Ramos (cell line): ENCODE measurements around the gene KCNIP4.

ENCODE experiments used
- in situ Hi-C: fragments of 300-500 bp; cut with MboI; formaldehyde crosslinking; loops from one replicate; pipeline ENCODE4 v1.14.3; 2022; ENCODE audit warnings: low sequenced_read_pairs; ENCODE audit not compliant: unreplicated experiment

The KCNIP4 gene

DNA sequence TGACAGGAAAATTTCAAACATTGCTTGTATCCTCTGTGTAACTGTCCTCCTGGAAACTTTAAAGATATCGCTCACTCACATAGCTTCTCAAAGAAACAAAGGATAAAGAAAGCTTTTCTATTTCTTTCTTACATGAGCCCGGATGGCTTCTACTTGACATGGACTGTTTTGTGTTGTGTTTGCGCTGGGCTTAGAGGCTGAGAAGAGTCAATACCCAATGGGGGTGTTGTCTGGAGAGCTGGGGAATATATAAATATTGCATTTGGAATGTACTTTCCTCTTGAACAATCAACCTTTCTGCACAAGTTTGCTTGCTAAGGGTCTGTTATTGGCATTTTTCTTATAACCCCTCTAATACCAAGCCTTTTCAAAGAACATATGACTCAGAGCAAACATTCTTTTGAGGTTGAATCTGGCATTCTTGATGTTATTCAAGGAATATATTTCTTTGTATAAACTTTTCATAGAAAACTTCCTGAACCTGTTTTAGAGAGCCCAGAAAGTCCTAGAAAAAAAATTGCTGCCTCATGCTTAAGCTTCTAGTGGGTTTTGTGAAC is 916.4 kb downstream of the KCNIP4 start:
- in situ Hi-C loops = no loop called here

DNA sequence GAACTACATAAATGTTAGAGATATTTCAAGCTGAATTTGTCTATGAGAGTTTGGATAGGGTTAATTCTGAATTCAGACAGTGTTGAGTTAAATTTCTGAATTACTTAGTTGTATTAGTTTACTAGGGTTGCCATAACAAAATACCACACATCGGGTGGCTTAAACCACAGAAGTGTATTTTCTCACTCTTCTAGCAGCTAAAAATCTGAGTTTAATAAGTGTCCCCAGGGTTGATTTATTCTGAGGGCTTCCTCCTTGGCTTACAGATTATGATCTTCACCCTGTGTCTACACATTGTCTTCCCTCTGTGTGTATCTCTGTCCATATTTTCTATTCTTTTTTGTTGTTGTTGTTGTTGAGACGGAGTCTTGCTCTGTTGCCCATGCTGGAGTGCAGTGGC is 929.8 kb downstream of the KCNIP4 start:
- in situ Hi-C loops = no loop called here

DNA sequence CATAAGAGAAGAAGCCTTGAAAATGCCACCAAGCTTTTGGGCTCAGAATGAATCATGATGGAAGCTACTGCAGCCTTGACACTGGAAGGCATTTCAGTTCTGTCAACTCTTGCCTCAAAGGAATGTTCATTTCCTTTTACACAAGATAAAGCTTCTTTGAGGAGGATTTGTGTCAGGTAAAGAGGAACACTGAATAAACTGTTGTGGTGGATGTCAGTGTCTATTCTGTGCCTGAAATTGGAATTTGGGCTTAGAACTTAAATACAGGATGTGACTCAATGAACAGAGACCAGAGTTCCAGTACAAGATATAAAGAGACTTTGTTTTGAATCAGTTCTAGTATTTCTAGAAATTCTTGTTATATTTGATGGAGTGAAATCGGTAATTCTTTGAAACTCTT is 935.1 kb downstream of the KCNIP4 start:
- in situ Hi-C loops = no loop called here

DNA sequence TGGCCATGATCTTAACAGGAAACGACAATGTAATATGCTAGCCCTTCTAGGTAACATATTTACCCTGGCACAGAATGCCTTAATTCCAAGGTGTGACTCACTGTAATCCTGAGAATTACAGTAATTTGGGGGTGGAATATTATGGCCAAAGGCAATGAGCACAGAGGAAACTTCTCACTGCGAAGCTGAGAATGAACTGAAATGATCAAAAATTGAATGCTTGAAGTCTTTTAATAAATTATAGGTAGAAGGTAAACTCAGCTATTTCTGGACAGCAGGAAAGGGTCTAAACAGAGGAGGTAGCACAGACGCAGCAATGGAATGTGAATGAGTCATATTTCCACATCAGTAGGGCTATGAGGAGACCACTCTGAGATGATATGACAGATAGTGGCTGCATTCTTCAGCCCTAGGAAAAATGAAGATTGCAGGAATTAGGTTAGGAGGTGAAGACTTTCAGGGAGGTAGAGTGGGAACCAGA is 935.7 kb downstream of the KCNIP4 start:
- in situ Hi-C loops = no loop called here

DNA sequence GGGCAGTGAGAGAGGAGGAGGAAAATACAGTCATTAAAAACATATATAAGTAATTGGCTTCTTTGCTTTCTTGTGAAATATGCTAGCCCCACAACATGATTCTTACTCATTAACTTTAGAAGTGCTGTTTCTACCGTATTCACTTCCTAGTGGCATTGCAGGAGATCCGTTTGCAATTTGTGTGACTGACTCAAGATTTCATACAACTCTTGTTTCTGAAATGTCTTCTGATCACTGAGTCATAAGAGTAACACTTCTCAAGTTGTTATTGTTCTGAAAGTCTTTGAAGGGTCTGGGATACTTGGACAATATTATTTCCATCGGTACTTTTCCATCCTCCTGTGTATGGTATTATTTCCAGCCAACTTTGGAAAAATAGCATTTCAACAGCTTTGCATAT is 937.5 kb downstream of the KCNIP4 start:
- in situ Hi-C loops = no loop called here

DNA sequence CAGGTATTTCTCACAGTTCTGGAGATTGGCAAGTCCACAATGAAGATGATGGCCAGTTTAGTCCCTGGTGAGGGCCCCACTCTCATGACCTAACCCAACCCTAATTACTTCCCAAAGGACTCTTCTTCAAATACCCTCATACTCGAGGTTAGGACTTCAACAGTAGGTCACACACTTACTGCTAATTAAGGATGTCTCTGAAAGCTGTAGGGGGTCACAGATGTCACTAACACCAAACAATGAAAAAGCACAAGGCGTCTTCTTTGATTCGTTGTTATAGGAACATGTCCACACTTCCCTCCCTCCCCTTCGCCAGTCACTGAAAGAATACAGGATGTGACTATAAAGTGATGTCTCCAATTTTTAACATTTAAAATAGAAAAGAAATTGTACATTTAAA is 938.6 kb downstream of the KCNIP4 start:
- in situ Hi-C loops = no loop called here

DNA sequence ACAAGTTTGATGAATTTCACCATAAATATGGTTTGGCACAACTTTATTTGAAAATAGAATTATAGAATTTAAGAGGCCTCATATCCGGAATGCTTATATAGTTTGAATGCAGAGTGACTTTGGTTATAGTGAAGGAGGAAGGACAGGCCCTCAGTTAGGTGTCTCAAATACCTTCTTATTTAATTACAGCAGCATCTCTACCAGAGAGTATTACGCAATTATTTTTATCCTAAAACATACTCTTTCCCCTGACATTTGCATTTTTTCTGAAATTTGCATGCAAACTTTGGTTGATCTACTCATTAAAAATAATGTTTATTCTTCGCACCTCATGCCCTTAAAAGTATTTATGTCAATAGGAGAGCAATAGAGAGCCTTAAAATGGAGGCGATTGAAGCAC is 942.9 kb downstream of the KCNIP4 start:
- in situ Hi-C loops = no loop called here

DNA sequence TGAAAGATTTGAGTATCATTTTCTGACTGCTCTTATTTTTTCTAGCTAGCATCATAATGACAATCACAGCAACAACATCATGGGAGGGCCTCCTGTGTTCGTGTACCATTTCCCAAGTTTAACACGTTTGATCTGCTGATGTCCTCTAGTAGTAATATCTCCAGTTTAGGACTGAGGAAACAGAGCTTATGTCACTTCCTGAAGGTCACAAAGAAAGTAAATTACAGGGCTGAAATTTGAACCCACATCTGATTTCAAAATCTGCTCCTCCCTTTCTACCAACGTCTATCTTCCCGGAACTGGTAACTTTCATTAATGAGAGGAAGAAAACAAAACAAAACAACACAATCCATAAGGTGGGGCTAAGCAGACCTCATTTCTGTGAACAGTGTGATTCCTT is 945.6 kb downstream of the KCNIP4 start:
- in situ Hi-C loops = no loop called here

DNA sequence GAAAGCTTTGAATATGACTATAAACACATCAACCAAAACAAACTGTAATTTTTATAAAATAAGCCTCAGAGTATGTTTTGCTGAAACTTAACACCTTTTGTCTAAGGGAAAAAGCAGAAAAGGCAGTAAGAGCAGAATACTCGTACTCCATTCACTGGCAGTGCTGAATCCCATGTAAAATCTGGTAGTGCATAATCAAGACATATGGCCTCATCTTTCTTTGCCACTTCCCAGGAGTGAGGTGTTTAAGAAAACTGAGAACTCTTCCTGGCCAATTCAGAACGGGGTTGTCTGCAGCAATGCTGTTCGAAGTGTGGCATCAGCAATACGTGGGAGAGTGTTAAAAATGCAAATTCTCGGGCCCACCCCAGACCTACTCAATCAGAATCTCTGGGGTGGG is 946.3 kb downstream of the KCNIP4 start:
- in situ Hi-C loops = no loop called here

DNA sequence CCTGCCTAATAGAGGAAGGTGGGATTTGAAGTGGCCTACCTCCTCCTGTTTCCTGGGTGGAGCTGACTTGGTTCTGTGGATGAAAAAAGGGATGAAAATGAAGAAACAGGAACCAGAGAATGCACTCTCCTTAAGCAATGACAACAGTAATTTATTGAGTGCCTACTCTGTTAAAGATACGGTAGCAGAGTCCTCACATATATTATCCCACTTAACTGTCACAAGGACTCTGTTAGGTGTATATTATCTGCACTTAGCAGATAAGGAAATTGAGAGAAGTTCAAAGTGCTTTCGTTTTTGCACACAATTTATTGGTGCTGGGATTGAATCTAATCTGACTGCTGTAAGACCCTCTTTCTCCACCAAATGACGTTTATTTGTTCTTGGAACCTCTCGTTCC is 947.1 kb downstream of the KCNIP4 start:
- in situ Hi-C loops = no loop called here

DNA sequence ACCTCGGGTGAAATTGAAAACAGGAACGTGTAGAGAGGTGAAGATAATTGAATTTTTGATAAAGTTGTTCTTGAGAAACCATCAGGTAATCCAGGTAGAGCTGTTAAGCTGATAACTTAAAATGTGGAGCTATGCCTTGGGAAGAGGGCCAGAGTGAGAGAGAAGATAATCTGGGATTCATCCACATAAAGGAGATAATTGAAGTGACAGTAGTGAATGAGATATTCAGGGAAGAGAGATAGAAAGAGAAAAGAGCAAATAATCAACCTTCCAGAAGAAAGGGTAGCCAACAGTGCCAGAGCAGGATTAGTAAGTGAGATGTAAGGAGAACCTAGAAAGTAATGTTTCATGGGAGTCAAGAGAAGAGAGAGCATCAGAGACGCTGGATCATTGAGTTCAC is 950.7 kb downstream of the KCNIP4 start:
- in situ Hi-C loops = no loop called here

DNA sequence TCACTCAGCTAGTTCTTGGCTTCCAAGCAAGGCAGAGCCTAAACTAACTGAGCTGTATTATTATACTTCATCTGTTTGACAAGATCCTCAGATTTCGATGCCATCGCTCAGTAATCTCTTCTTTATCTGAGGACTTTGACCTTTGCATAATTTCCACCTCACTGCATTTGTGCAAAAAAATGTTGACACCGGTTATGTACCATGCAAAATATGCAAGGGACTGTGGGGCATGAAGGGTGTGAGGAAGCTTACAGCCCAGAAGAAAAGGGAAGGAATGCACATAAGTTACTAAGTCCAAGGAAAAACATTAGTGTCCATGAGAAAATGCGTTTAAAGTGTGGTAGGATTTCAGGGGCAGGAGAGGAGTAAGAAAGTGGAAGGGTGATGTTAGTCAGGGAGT is 953.0 kb downstream of the KCNIP4 start:
- in situ Hi-C loops = no loop called here

DNA sequence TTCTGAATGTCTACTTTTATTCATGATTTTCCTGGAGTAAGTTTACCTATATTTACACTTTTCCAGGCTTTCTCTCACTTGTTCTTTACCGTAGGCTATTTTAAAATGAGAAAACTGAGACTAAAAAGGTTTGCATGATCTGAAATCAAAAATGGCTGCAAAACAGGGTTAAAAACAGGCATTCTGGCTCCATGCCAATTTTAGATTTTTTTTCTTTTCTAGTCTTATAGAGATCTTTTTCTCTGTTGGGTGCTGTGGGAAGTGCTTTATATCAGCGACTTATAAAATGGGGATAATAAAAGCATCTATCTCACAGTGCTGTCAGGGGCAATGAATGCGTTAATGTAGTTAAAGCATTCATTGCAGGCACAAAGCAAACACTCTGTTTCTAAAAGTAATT is 953.6 kb downstream of the KCNIP4 start:
- in situ Hi-C loops = no loop called here

DNA sequence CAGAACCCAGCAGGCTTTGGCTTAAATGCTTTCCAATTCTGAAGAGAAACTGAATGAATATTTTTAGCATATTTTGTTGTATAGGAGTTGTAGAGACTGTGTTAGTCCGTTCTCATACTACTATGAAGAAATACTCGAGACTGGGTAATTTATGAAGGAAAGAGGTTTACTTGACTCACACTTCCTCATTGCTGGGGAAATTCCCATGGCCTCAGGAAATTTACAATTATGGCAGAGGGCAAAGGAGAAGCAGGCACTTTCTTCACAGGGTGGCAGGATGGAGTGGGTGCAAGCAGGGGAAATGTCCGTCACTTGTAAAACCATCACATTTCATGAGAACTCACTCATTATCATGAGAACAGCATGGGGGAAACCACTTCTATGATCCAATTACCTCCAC is 956.6 kb downstream of the KCNIP4 start:
- in situ Hi-C loops = no loop called here

DNA sequence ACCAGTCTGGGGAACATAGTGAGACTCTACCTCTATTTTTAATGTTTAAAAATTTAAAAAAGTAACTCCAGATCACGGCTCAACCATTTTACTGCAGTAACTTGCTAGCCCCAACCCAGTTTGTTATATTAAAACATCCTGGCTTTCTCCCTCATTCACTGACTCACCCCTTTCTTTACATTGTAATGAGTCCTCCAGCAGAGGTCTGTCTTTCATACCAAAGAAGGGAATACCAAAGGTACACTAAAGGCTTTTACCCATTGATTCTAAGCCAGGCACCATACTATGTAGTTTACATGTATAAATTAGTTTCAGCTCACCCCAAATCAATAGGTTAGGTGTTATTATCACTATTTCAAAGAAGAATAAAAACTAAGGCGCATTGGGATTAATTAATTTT is 961.4 kb downstream of the KCNIP4 start:
- in situ Hi-C loops = no loop called here

DNA sequence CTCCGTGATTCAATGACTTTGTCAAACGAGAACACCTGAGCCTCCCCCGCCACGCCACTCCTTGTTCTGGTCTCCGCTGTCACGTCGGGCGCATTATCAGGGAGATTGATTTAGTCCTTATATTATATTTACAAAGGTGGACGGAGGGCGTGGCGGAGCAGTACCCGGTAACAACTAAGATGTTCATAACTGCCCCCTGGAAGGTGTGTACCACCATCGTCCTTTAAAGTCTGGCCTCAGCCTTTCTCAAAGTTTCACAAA is 964.1 kb downstream of the KCNIP4 start:
- in situ Hi-C loops = no loop called here

DNA sequence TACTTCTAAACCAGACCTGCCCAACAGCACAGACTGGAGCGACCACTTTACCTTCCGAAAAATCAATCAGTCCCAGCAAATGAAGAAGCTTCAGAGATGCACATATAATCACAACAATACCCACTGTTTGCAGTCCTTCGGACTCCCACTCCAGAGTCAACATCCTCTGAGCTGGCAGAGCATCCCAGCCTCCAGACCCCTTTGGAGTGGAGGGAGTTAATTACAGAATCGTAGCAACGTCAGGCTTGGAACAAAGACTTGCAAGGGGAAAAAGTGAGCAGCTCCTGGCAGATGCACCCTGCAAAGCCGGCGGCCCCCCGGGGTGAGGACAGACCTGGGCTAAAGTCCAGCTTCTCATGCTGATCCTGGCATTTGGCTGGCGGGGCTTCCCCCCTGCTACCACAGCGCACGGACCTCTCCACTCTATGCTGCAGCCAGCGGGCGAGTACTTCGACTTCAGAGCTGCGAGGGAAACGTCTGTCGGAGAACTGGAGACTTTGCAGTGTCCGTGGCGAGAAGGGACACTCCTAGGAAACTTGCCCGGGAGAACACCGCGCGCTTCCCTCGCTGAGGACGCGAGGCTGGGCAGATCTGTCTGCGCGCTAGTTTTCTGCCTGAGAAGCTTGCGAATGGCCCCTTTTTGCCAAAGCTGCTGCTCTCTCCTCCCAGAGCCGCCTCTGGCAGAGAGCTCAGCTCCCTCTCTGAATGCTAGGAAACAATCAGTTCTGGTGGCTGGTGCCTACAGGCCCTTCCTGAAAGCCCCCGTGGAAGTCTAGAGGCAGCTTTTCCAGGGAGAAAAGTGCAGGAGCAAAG is 964.6 kb downstream of the KCNIP4 start:
- in situ Hi-C loops = no loop called here

DNA sequence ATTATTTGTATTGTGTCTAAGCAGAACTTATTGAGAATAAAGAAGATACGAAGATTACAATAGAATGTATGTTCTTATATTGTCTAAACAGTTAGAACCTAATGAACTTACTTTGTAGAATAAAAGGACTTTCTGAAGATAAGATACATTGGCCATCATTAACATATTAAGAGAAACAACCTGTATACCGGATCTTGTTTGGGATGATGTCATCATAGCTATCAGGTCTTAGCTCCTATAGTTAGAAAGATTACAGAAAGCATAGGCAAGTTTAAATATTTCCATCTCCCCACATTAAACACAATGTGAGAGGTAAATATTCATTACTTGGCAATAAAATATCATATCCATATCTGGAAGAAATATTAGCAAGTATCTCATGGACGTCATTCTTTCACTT is 966.0 kb downstream of the KCNIP4 start:
- in situ Hi-C loops = no loop called here

DNA sequence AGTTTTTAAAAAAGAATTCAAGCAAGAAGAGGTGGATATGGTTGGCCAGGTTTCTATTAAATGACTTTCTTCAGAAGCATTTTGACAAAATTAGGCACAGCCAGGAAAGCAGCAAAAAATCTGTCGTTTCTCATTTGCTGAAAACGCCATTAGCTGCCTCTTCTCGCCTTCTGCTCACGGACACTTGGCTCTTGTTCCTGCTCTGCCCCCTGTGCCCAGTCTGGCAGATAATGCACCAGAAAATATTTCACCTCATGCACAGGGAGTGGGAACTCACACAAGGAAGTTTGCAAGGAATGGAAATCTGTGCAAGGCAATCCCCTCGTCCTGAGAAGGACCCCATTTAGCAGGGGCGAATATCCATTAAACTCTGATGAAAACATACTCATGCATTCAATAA is 988.3 kb downstream of the KCNIP4 start:
- in situ Hi-C loops = no loop called here

DNA sequence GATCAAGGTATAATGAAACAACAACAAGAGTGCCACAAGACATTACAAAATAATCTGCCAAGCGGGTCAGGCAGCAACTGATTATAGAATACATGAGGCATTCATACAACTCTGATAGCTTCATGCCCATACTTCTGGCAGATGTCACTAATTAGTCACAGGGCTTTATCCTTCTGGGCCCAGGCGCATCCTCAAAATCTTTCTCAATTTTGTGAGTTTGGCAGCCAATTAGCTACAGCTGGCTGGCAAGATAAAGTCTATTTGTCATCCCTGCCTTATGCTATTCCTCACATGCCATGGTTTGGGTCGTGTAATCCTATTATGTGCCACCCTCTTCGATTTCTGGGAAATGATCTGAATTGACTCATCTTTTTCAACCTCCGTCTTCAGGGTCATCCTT is 994.0 kb downstream of the KCNIP4 start:
- in situ Hi-C loops = no loop called here

DNA sequence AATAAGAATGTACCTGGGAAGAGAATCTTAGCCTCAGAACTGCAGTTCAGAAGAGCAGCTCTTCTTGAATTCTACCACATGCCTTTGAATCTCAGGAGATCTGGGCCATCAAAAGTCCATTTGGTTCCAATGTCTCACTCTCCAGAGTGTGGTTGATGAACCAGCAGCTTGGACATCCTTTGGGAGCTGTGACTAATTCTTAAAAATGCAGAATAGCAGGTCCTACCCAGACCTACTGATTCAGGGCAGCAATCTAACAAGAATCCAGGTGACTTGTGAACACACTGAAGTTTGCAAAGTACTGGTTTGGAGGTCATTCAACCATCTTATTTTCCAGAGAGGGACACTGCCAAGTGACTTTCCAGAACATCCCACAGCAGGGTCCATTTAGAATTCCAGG is 1003.6 kb downstream of the KCNIP4 start:
- in situ Hi-C loops = no loop called here

DNA sequence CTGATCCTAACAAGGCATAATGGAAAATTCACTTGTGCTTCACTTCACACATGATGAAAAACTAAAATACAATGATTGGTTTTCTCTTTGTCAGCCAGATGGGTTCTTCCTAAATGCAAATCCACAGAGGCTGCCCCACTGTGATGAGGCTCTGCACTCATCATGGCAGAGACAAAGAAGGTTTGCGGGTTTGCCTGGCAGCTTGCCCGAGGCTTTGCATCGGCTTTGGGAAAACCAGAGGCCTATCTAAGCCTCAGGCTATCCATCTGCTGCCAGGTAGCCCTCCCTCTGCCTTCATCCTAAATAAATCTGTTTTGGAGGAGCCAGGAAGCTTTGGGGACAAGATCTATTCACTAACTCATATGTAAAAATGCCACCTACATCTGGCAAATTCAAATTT is 1004.1 kb downstream of the KCNIP4 start:
- in situ Hi-C loops = no loop called here
